ENCODE results near the gene DLGAP3.

Gene DLGAP3

GRCh38 chr1:34900775-34901502 lies 28.5 kb downstream of the DLGAP3 start:
- no peak for DNase-seq

DNA sequence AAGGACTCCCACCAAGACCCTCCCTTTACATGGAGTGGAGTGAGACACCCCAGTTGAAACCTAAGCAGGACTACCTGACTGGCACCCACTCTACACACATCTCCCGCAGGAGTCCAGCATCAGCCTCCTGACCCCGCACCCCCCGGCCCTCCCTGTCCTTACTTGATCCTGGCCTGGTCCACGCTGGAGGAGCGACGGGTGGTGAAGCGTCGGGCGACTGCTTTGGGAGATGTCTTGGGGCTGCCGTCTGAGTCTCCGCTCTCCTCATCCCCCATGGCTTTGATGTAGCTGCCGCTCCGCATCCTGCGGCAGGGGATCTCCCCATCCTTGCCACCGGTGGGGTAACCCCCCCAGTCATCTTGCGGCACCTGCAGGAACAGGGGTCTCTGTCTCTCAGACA lies 29.5 kb downstream of the DLGAP3 start:
- no peak for DNase-seq

- DNase-seq: no peak
These were observed 30.0 kb downstream of the DLGAP3 start for GRCh38 chr1:34899471-34899870.

GRCh38 chr1:34898330-34898761 lies 31.1 kb downstream of the DLGAP3 start:
- no peak for DNase-seq

DNA sequence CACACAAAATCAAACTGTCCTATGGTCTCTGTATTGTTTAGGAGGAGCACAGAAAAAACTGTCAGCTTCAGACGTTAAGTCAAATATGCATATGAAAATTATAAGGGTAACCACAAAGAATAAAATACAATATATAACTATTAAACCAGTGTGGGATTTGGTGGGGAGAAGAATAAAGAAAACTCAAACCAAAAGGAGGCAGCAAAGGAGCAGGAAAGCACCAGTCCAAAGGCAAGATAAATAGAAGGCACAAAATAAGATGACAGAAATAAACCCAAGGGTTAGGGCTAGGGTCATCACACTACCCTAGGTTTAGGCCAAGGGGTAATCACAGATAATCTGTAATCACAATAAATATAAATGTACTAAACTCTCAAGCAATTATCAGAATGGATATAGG lies 32.8 kb downstream of the DLGAP3 start:
- peak in 1 of 2 experiments; percentile 14 for DNase-seq

GRCh38 chr1:34889705-34890104 lies 39.7 kb downstream of the DLGAP3 start:
- no peak for DNase-seq

GRCh38 chr1:34887593-34887992 lies 41.9 kb downstream of the DLGAP3 start:
- no peak for DNase-seq

DNA sequence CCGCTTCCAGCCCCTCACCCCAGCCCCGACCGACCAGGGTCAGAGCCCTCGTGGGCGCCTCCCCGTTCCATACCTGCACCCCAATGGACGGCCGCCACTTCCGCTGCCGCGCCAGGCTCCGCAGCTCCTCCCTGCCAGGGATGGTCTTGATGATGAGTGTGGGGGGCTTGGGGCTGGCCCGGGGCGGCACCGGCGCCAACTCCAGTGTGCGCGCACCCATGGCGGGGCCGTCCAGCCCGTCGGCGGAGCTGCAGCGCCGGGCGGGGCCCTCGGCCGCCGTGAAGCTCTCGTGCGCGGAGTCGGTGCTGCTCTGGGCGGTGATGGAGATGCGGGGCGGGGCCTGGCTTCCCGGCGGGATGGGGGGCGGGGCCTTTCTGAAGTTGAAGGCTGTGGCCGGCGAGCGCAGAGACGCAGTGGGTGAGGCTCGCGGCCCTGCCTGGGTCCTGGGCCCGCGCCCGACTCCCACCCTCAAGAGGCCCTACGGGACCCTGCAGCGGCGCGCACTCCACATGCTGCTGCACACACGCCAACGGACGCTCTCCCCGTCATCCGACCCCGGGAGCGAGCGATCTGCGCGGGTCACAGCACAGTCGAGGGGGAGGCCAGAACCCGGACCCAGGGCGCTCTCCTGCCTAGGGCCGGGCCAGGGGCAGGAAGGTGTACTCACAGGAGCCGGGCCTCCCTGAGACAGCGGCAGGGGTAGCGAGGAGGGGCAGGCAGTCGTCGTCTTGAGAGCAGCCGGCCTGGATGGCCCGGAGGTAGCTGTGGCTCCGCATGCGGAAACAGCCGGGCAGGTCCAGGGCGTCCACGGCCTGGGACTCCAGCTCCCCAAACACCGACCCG lies 43.8 kb downstream of the DLGAP3 start:
- DNase-seq: no peak

DNA sequence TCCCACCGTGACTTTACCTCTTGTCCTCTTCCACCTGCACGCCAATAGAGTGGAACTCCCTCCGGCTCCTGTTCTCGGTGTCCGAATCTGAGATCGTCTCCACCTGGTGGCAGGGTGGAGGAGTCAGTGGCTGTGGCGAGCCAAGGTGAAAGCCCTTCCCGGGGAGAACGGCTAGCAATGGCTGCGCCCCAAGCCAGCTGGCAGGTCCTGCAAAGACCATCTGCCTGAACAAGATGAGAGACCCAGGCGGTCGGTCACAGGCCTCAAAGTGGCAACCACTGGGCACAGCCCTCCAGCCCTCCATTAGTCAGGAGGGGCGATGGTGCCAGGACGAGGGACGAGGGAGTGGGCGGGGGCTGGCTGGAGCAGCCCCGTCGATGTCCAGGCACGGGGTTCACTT lies 44.5 kb downstream of the DLGAP3 start:
- DNase-seq: no peak

DNA sequence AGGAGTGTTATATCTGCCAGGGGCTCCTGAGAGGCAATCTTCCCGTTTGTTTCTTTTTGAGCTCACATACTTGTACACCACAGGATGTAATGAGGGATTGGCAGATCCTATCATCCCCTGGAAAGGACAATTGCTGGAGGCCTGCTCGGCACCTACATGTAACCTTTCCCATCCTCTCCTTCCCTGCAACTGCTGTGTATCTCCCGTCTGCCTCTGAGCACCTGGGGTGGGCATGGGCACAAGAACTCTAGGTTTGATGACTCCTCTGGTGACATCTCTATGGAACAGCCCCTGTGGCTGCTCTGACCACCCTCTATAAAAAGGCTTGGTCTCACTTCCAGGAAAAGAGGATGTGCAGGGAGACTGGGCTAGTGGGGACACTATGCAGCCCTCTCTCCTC lies 44.9 kb downstream of the DLGAP3 start:
- no peak for DNase-seq

GRCh38 chr1:34879230-34879629 lies 50.2 kb downstream of the DLGAP3 start:
- DNase-seq: no peak

DNA sequence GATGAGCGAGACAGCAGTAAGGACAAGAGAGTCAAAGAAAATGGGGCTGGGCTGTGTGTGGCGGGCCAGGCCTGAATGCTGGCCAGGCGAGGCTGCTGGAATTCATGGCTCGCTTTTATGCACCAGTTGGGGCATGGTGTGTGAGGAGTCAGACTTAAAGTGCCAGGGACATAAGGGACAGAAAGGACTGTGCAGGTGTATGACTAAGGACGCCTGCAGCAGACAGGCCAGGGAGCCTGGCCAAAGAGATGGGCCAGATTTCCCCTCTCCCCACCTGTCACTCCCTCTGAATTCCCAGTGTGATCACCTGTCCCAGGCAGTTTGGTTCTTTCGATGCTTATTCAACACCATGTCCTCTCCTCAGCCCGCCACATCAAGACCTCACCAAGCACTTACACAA lies 53.0 kb downstream of the DLGAP3 start:
- no peak for DNase-seq

DNA sequence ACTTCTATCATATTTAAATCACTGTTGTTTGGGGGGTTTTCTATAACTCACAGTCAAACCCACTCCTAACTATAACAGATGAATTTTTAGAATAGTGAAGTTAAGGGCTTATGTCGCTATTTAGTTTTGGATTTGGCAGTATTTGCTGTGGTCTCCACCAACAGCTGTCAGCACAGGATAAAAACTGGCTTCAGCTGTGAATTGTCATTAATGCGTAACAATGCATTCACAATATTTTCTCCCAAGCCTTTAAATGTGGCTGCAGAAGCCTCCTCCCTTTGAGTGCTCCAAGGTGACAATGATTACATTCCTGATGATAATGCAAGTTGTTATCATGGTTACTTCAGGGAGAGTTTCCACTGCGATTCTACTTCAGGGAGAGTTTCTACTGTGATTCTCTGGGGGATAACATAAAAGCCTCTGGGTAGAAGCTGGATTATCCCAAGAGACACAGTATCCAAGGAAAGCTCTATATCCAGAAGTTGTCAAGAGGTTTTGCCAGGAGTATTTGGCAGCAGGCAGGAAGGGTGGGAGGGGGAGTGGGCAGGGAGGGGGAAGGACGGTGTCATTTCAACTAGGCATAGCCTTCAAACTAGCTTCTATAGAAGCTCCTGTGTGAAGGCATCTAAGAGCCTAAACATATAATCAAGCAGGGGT lies 55.0 kb downstream of the DLGAP3 start:
- no peak for DNase-seq

- DNase-seq: no peak
These were observed 57.3 kb downstream of the DLGAP3 start for GRCh38 chr1:34872133-34872503.

GRCh38 chr1:34871443-34872132 lies 57.9 kb downstream of the DLGAP3 start:
- no peak for DNase-seq

DNA sequence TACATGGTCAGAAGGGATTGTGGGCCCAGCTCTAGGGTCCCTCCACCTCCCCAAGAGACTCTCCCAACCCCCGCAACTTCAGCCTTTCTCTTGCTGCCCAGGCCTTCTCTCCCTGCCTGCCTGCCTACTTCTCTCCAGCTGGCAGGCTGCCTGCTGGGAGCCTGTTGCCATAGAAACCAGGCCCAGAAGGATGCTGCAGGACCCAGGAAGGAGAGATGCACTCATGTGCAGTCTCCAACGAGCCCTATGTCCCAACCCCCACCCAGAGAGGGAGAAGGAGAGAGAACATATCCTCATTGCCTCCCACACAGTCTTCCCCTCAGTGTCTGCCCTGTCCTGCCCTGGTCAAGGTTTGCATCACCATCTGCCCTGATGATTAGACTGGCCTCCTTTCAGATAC lies 59.1 kb downstream of the DLGAP3 start:
- no peak for DNase-seq

GRCh38 chr1:34869760-34870159 lies 59.7 kb downstream of the DLGAP3 start:
- DNase-seq: no peak

DNA sequence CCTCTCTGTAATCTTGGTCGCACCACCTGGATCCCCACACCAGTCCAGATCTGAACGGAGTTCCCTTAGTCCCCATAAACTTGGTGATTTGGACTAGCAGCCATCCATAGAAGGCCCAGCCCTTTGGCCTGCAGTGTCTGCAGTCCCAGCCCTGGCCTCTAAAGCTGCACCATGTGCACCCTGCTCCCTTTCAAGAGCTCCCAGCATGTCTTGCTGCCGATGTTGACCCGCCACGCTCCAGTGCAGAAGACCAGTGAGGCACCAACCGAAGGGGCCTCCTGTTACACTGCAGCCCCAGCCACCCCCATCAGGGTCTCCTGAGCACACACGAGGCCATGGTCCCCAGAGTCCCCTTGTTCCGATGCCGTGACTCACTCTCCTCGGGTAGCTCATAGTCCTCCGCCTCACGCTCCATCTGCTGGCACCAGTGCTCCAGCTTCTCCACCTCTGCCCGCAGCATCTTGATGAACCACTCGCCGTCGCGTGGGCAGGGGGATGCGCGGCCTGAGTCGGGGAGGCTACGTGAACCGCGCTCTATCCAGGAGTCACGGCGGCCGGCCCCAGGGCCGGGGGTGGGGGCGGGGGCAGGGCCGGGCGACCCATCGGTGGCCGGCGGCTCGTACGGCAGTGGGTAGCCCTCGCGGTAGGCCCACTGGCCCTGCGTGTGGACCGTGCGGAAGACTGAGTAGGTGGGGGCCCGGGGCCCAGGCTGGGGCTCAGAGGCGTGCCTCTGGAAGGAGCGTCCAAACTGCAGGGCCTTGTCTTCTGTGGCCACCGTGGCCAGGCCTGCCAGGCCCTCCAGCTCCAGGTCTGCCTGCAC lies 61.0 kb downstream of the DLGAP3 start:
- DNase-seq: no peak

DNA sequence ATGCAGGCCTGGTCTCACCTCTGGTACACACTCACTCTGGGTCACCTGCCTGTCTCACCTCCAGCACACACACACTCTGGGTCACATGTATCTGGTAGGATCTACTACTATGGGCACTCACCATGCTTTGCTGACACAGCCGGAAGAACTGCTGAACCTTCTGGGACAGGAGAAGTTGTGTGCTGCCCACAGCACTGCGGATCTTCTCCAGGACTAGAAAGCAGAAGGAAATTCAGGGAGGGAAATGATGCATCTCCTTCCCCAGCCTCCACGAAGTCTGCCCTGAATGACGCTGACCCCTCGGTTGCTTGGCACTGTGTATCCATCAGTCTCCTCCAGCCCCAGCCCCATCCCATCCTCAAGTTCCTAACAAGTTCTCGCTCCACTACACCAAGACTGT lies 62.0 kb downstream of the DLGAP3 start:
- peak; percentile 76 to 84 for DNase-seq

GRCh38 chr1:34866762-34867109 lies 62.7 kb downstream of the DLGAP3 start:
- no peak for DNase-seq

DNA sequence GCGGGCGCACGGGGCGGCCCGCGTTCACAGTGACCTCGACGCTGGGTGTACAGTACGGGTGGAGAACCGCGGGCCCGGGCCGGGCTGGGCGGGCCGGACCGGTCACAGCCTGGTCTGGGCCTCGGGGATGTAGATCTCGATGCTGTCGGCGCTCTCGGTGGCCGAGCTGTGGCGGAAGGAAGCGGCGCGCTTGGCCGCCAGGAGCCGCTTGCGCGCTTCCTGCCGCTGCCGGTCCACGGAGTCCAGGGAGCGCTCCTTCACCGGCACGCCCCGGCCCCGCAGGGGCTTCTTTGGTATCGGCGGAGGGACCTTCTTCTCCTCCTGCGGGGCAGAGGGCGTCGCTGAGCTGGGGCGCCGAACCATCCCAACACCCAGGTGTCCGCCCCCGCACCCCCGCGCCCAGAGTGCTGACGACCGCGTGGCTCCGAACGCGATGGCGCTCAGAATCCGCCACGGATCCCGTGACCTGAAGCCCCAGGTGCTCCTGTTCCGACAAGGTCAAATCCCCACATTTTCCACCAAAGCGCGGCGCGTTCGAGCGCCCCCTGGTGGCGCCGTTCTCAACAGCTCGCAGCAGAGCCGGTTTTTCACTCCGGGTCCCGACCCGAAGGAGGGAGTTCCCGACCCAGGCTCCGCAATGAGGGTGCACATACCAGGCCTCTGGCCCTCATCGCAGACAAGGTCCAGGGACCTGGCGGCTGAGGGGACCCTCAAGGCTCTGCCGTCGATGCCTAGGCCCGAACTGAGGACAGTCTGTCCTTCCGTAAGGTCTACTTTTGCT lies 63.3 kb downstream of the DLGAP3 start:
- peak; percentile 66 to 76 for DNase-seq

DNA sequence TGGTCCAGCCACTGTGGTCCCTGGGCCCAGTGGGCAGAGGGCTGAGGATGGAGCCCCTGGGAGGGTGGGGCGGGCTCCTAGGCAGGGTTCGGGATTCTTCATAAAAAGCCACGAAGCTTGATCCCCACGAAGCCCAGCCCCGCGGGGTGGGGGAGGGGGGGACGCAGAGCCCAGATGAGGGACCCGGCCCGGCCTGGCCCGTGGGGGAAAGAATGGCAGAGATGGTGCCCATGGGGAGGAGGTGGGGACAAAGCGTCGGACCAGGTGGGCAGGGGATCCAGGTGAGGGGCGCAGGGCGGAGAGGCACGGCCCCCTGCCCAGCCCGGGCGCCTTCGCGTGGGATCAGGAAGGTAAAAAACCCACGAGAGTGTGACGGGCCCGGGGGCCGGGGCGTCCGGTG lies 63.9 kb downstream of the DLGAP3 start:
- DNase-seq: no peak

Data from Kasumi-1 (cell line).